Erythroblast (primary cell): ENCODE data around the gene FAM83B.

Experiments used
- GATA1 ChIP-seq: IDR thresholded peaks from 2 replicates; pipeline ENCODE4 v1.6.1; 2011; ENCODE audit warnings: low read depth, mild to moderate bottlenecking, control low read depth, low read length, moderate library complexity
- POLR2A ChIP-seq: IDR thresholded peaks from 2 replicates; pipeline ENCODE4 v1.6.1; 2011; ENCODE audit warnings: mild to moderate bottlenecking, low read length

- TF ChIP-seq POLR2A, result no peak
- no peak for TF ChIP-seq GATA1
Measured at GRCh38 chr6:54990001-54990400, 143.4 kb downstream of the FAM83B start.
